T-helper 2 cell treated with Interferon-gamma antibody and Interleukin-4, amounts not matched to agents 5 μg/mL and 100 μg/mL, for 36 hours (primary cell): ENCODE measurements around the gene F13A1.

Experiments used
- DNase-seq: peaks from one replicate; pipeline ENCODE4 v3.0.0; 2021; ENCODE audit warnings: low spot score
- H3K27ac Mint-ChIP-seq: one replicate; pipeline ENCODE4 v1.8.0; 2021; ENCODE audit warnings: mild to moderate bottlenecking, mixed read lengths
- H3K27me3 Mint-ChIP-seq: one replicate; pipeline ENCODE4 v1.8.0; 2021; ENCODE audit warnings: low read depth, mixed read lengths
- H3K36me3 Mint-ChIP-seq: one replicate; pipeline ENCODE4 v1.8.0; 2021; ENCODE audit warnings: low read depth, mixed read lengths
- H3K4me1 Mint-ChIP-seq: one replicate; pipeline ENCODE4 v1.8.0; 2021; ENCODE audit warnings: low read depth, mixed read lengths
- H3K4me3 Mint-ChIP-seq: one replicate; pipeline ENCODE4 v1.8.0; 2022; ENCODE audit warnings: mild to moderate bottlenecking, moderate library complexity, mixed read lengths
- H3K9me3 Mint-ChIP-seq: one replicate; pipeline ENCODE4 v1.8.0; 2021; ENCODE audit warnings: mixed read lengths

Gene F13A1

GRCh38 chr6:6105472-6106036 is 214.9 kb downstream of the F13A1 start:
- Mint-ChIP-seq H3K27me3 (no peaks in the 10 kb centered on the region), H3K4me1 (no peaks in the 10 kb centered on the region), H3K9me3 (no peaks in the 10 kb centered on the region), H3K27ac (no peak overlapping the region), H3K36me3 (no peaks in the 10 kb centered on the region), H3K4me3 (no peak overlapping the region)
- no peak for DNase-seq
